ENCODE measurements around the gene GAS7.
"Not testable (repeated sequence)": the region's sequence is repeated elsewhere in the genome, so short reads cannot be mapped to it uniquely, and the experiment has no call there.

GAS7 gene

DNA sequence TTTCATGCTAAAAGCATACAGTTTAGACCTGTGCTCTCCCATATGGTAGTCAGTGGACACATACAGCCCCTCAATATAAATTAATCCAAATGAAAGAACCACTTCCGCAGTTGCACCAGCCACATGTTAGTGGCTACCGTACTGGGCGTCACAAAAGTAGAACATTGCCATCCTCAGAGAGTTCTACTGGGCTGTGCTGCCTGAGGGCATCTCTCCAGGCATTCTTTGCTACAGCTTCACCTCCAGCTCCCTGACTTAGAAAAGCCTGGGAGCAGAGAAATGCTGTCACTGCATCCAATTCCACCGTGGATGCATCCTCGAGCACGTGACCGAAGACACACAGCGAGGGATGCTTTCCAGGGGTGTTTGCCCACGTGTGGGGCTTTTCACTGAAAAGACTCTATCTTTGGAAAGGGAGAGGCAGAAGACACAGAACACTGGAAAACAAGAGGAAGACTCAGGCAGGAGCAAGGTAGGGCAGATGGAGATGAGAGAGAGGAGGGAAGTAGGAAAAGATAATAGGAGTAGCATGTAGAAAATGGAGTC lies 86.4 kb downstream of the GAS7 start:
- no peak for DNase-seq (ENCODE audit: low read depth, low spot score)

GRCh38 chr17:10109146-10109545 lies 89.3 kb downstream of the GAS7 start:
- DNase-seq (ENCODE audit: low read depth, low spot score) = no peak

DNA sequence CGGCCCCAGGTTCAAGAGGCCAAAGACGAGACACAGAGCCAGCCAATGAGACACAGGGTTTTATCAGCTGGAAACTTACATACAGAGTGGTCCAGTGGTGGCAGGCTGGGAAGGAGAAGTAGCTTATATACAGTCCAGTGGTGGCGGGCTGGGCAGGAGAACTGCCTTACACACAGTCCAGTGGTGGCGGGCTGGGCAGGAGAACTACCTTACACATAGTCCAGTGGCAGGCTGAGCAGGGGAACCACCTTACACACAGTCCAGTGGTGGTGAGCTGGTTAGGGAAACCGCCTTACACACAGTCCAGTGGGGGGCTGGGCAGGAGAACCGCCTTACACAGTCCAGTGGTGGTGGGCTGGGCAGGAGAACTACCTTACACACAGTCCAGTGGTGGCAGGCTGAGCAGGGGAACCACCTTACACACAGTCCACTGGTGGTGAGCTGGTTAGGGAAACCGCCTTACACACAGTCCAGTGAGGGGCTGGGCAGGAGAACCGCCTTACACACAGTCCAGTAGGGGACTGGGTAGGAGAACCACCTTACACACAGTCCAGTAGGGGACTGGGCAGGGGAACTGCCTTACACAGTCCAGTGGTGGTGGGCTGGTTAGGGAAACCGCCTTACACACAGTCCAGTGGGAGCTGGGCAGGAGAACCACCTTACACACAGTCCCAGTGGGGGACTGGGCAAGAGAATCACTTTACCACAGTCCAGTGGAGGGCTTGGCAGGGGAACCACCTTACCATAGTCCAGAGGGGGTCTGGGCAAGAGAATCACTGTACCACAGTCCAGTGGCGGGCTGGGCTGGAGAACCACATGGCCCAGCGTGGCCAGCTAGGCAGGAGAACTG lies 90.9 kb downstream of the GAS7 start:
- no peak for DNase-seq (ENCODE audit: low read depth, low spot score)

- no peak for DNase-seq (ENCODE audit: low read depth, low spot score)
Measured at GRCh38 chr17:10106067-10106466, 92.3 kb downstream of the GAS7 start.

DNA sequence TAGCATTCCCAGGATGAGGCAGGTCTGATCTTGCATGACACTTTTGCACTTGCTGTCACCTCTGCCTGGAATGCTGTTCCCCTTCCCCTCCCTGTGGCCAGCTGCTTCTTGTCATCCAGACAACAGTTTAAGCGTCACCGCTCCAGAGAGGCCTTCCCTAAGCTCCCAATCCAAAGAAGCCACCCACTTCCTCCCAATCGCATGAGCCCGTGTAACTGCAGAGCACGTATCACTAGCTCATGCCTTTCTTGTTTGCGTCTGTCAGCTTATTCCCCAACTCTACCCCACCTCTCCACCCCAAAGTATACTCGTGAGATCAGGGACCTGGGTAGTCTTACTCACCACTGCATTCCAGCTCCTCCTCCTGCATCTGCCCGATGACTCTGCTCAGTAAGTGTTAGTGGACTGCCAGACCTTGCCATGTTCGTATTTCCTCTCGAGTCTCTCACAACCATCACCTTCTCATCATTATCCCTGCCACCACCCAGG lies 92.8 kb downstream of the GAS7 start:
- no peak for DNase-seq (ENCODE audit: low read depth, low spot score)

DNA sequence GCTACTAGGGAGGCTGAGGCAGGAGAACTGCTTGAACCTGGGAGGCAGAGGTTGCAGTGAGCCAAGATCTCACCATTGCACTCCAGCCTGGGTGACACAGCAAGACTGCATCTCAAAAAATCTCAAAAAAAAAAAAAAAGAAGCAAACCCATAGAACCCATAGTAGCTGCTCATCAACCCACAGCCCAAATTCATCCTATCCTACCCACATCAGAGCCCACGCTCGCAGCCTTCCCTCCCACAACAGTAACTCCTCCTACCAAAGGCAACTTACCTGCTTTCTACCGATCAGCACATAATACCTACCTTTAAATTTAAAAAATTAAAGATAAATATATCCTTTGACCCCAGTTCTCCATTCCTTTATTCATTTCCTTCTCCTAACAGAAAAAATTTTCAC lies 94.7 kb downstream of the GAS7 start:
- DNase-seq (ENCODE audit: low read depth, low spot score) = no peak

- no peak for DNase-seq (ENCODE audit: low read depth, low spot score)
Measured at GRCh38 chr17:10102817-10103216, 95.6 kb downstream of the GAS7 start.

- no peak for DNase-seq (ENCODE audit: low read depth, low spot score)
Measured at GRCh38 chr17:10099051-10099571, 99.3 kb downstream of the GAS7 start.

DNA sequence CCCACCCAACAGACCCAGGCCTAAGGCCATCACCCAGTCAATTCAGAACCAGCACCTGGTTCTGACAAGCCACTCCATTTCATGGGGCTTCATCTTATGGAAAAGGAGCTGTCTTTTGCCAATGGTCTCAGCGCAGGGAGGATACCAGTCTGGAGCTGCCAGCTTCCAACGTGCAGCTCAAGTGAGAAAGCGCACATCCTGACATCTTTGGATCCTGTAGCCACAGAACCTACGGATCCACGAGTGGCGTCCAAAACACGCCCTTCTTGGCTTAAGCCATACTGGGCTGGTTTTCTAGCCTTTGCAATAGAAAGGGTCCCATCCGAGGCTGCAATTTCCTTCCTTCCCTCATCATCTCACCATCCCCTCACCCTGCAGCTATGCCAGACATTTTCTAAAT lies 101.8 kb downstream of the GAS7 start:
- no peak for DNase-seq (ENCODE audit: low read depth, low spot score)

- not testable (repeated sequence) for DNase-seq (ENCODE audit: low read depth, low spot score)
Measured at GRCh38 chr17:10095295-10095694, 103.1 kb downstream of the GAS7 start.

DNA sequence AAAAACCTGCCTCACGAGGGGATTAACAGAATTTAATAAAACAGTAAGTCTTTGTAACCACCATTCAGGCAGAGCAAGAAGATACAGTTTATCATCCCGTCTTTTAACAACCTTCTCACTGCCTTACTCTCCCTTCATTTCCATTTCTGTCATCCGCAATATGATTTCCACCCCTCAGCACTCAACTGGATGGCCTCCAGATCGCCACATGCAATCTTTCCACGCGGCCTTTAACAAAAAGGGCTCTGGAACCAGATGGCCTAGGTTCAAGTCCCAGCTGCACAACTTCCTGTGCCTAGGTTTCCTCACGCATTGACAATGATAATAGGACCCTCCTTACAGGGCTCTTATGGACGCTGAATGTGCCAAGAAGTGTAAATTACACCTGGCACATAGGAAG lies 103.6 kb downstream of the GAS7 start:
- DNase-seq (ENCODE audit: low read depth, low spot score) = no peak

GRCh38 chr17:10092595-10092994 lies 105.8 kb downstream of the GAS7 start:
- DNase-seq (ENCODE audit: low read depth, low spot score) = no peak

- DNase-seq (ENCODE audit: low read depth, low spot score) = no peak
Measured at GRCh38 chr17:10091046-10091445, 107.4 kb downstream of the GAS7 start.

DNA sequence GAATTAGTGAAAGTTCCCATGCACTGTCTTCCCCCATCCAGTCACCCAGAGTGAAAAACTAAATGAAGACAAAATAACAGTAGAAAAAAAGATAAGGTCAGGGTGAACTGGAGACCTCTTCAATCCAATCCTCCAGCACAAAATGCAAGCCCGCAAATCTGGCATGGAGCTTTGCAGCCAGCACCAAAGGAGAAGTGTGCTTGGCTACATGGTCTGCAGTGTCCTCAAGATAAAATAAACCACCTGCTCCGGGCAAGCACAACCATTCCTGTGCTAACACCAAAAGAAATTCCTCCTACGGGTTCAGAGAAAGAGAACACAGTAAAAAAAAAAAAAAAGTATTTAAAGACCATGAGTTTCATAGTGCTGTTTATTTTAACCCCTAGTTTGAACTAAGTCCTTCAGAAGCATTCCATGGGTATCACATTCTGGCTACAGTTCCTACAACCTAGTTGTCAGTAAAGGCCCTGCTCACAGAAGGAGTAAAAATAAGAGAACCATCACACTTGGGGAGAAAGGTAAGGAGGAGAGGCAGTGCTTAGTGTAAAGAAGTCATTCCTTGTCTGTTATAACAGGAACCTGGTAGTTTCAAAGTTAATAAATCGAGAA lies 109.1 kb downstream of the GAS7 start:
- no peak for DNase-seq (ENCODE audit: low read depth, low spot score)

GRCh38 chr17:10088444-10088843 lies 110.0 kb downstream of the GAS7 start:
- DNase-seq (ENCODE audit: low read depth, low spot score) = no peak

GRCh38 chr17:10087355-10087754 lies 111.1 kb downstream of the GAS7 start:
- DNase-seq (ENCODE audit: low read depth, low spot score) = no peak

DNA sequence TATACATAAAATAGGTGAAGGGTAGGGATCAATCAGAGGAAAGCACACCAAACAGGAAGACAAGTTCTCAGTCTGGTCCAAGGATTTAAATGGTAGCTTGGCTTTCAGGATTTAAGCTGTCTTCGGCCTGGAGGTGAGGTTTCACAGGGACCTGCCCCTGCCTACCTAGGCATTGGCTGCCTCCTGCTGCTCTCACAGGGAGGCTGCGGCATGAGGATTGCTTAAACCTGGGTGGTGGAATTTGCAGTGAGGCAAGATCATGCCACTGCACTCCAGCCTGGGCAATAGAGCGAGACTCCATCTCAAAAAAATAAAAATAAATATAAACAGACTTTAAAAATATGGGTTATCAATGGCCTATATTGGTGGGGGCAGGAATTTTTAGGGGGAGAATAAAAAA lies 114.5 kb downstream of the GAS7 start:
- no peak for DNase-seq (ENCODE audit: low read depth, low spot score)

DNA sequence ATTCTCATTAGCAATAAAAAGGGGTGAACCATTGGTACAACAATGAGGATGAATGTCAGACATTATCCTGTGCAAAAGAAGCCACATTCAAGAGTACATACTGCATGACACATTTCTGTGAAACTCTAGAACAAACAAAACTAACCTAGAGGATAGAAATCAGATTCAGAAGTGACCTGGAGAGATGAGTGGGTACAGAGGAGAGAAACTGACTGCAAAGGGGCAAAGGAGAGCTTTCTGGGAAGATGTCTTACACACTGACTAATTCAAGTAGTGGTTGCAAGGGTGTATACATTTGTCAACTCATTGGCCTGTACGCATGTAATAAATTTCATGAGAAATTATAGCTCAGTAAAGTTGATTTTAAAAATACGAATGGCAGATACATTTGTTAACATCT lies 115.6 kb downstream of the GAS7 start:
- DNase-seq (ENCODE audit: low read depth, low spot score) = no peak

DNA sequence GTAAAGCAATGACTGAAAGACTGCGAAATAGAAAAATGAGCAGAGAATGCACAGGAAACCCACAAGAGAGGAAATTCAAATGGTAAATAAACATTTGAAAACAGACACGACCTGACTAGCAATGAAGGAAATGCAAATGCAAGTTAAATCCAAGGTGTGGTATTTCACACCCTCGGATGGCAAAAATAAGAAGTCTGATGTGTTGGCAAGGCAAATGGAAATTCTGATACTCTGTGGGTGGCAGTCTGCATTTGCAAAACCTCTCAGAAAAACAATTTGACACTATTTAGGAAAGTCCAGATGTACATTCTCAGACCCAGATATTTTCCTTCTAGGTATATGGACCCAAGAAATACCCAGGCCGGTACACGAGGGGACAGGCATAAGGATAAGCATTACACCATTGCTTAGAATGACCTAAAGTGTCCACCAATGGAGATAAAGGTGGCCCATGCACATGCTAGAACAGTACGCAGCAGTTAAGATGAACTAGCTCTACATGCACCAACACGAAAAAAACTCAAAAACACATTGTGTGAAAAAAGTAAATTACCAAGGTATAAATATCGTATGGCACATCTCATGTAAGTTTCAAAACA lies 116.7 kb downstream of the GAS7 start:
- DNase-seq (ENCODE audit: low read depth, low spot score) = no peak

DNA sequence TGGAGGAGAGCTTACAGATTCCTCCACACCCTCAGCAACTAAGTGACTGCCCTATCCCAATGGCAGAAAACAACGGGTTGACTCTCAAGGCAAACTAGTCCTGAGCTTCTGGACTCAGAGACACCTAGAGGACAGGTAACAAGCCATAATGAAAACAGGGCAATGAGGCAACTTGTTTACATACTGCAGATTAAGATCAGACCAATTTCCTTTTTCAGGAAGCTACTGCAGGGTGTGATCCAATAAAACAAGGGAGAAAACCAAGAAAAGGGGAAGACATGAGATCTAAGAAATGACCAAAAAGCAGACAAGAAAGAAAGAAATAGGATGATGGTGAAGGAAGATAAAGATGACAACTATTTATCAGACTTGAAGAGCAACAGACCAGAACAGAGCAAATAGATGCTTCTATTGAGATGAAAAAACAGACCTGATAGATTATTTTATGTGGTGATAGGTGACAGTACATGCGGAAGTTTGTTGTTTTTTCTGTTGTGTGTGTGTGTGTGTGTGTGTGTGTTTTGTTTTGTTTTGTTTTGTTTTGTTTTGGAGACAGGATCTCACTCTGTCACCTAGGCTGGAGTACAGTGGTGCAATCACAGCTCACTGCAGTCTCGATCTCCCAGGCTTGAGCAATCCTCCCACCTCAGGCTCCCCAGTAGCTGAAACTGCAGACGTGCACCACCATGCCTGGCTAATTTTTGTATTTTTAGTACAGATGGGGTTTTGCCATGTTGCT lies 120.7 kb downstream of the GAS7 start:
- DNase-seq (ENCODE audit: low read depth, low spot score) = no peak

GRCh38 chr17:10075919-10076318 lies 122.5 kb downstream of the GAS7 start:
- DNase-seq (ENCODE audit: low read depth, low spot score) = no peak

GRCh38 chr17:10073941-10074340 lies 124.5 kb downstream of the GAS7 start:
- DNase-seq (ENCODE audit: low read depth, low spot score) = no peak
